Heart left ventricle (tissue), 13 donors: ENCODE measurements around the gene KCNQ1.

Experiments
- CTCF ChIP-seq, 12 donors: fragments of 200-600 bp; sonication (generic) in 4 of 12; IDR thresholded peaks; one replicate each; pipeline versions ENCODE4 v1.5.0 to v1.8.0; 2018 to 2022; ENCODE audit warnings: antibody characterized with exemption in 12 of 12, mild to moderate bottlenecking in 5 of 12
- POLR2A ChIP-seq, 2 donors: fragments of 450-650 bp; IDR thresholded peaks; one replicate each; pipeline ENCODE4 v1.6.1; 2017; ENCODE audit warnings: antibody characterized with exemption in 2 of 2, mild to moderate bottlenecking in 2 of 2, moderate library complexity in 2 of 2
- donor health status: ischemic (EF 13 %, LVEDD 7.1; RV severe dilation, severe dysfunction).
- donor health status: DM: no; HTN: yes; CAD: no.
- donor health status: DM: no; HTN: no; CAD: no.
- donor health status: ischemic (EF 25% LVEDD 6.9; RV normal size, moderate dysfunction).
- donor health status: ischemic (EF 25% LVEDD 5.7; RV mildly dilated, moderate dysfunction).
- donor health status: ischemic (EF 35%, LVEDD 5.7; RV mildly dilated, moderate dysfunction).
- donor health status: nonischemic (EF 11% LVEDD 7.7; RV severe dilation, severe dysfunction).
- donor health status: DM: yes; HTN: yes; CAD: no.
- donor health status: PGD.
- donor health status: ischemic (EF 29% LVEDD 5.4; RV normal size, mild dysfunction).
- donor health status: nonischemic (EF 23%, LVEDD 6.1; RV moderate dilation, normal function).

GRCh38 chr11:2885678-2886081 lies 440.9 kb downstream of the KCNQ1 start, which contains the start of gene CDKN1C:
- TF ChIP-seq CTCF (IDR thresholded peaks at IDR 0.05) = no peak
- TF ChIP-seq POLR2A (IDR thresholded peaks at IDR 0.05) = peak in 1 of 2 donors; percentile 95
